ENCODE data around the gene RHBDF2. TPM values are rescaled to one million over a fixed set of nuclear protein-coding genes. Genes with fewer than 3 reads are reported as not detected.
"Not testable (repeated sequence)": the region's sequence is repeated elsewhere in the genome, so short reads cannot be mapped to it uniquely, and the experiment has no call there.

RHBDF2 gene
- total RNA-seq, 1 donor from 2014 or later = 47.8 TPM

- H3K27me3 ChIP-seq (ENCODE audit: low read depth) = peaks cover 22% of the 10 kb centered on the region
- ATAC-seq (no peak), DNase-seq (no peak)
- H3K9me3 ChIP-seq = no peaks in the 10 kb centered on the region
- TF ChIP-seq CTCF (IDR thresholded peaks at IDR 0.05) = no peak
- H3K36me3 ChIP-seq = no peaks in the 10 kb centered on the region
- H3K4me1 ChIP-seq = peaks cover 67% of the 10 kb centered on the region
- intact Hi-C loops (cut with DNase I) = no loop called here
- peak overlapping the region; percentile 58 for H3K4me3 ChIP-seq
- H3K27ac ChIP-seq = peak overlapping the region; percentile 68
These were observed 35.5 kb upstream of the RHBDF2 start for GRCh38 chr17:76536511-76537287.

- Histone ChIP-seq H3K27ac (peak overlapping the region; percentile 24), H3K4me3 (peak overlapping the region; percentile 58), H3K4me1 (peaks cover 67% of the 10 kb centered on the region), H3K27me3 (ENCODE audit: low read depth) (peaks cover 22% of the 10 kb centered on the region), H3K9me3 (no peaks in the 10 kb centered on the region), H3K36me3 (no peaks in the 10 kb centered on the region)
- no peak for DNase-seq
- intact Hi-C loops (cut with DNase I) = no loop called here
- TF ChIP-seq CTCF (IDR thresholded peaks at IDR 0.05) = no peak
- ATAC-seq = no peak
These were observed 34.7 kb upstream of the RHBDF2 start for GRCh38 chr17:76535788-76536510.

- no peak for TF ChIP-seq CTCF (IDR thresholded peaks at IDR 0.05)
- H3K27me3 ChIP-seq (ENCODE audit: low read depth) = peaks cover 22% of the 10 kb centered on the region
- no peak for ATAC-seq
- peaks cover 67% of the 10 kb centered on the region for H3K4me1 ChIP-seq
- no peaks in the 10 kb centered on the region for H3K9me3 ChIP-seq
- DNase-seq = no peak
- H3K36me3 ChIP-seq = no peaks in the 10 kb centered on the region
- no peak overlapping the region for H3K27ac ChIP-seq
- no peak overlapping the region for H3K4me3 ChIP-seq
- intact Hi-C loops (cut with DNase I) = no loop called here
These were observed 33.9 kb upstream of the RHBDF2 start for GRCh38 chr17:76534831-76535732.

- H3K4me3 ChIP-seq; intact Hi-C loops (cut with DNase I); H3K36me3 ChIP-seq; DNase-seq; ATAC-seq; H3K27ac ChIP-seq; H3K9me3 ChIP-seq: not testable (repeated sequence)
- Histone ChIP-seq H3K4me1 (peaks cover 67% of the 10 kb centered on the region), H3K27me3 (ENCODE audit: low read depth) (peaks cover 22% of the 10 kb centered on the region)
These were observed 32.6 kb upstream of the RHBDF2 start for GRCh38 chr17:76533640-76534359.

GRCh38 chr17:76532072-76532651, 30.9 kb upstream of the RHBDF2 start:
- H3K9me3 ChIP-seq = no peaks in the 10 kb centered on the region
- ATAC-seq (no peak), DNase-seq (no peak)
- intact Hi-C loops (cut with DNase I) = no loop called here
- peaks cover 70% of the 10 kb centered on the region for H3K4me1 ChIP-seq
- TF ChIP-seq CTCF (IDR thresholded peaks at IDR 0.05) = no peak
- peaks cover 9% of the 10 kb centered on the region for H3K27me3 ChIP-seq (ENCODE audit: low read depth)
- no peak overlapping the region for H3K4me3 ChIP-seq
- peak overlapping the region; percentile 90 for H3K27ac ChIP-seq
- H3K36me3 ChIP-seq = no peaks in the 10 kb centered on the region

Data from lower lobe of right lung (tissue), 2 donors.